T-helper 1 cell treated with Interleukin-12 subunit alpha and Interleukin-12 subunit beta and Interleukin-4 antibody, amounts not matched to agents 30 ng/mL and 1 ng/mL, for 36 hours (primary cell): ENCODE data around the gene BAG5. TPM values are rescaled to one million over a fixed set of nuclear protein-coding genes. Genes with fewer than 3 reads are reported as not detected.

Source experiments
- intact Hi-C: fragments of 100-400 bp; cut with micrococcal nuclease; formaldehyde crosslinking; loops from one replicate; pipeline ENCODE4 v1.15.1; 2024
- total RNA-seq: library from RNA; stranded (reverse); gene quantifications from 2 replicates; pipeline ENCODE4 v1.2.3, GENCODE V29; 2022

Gene BAG5
- total RNA-seq, 1 donor from 2014 or later: 29.0 TPM

DNA sequence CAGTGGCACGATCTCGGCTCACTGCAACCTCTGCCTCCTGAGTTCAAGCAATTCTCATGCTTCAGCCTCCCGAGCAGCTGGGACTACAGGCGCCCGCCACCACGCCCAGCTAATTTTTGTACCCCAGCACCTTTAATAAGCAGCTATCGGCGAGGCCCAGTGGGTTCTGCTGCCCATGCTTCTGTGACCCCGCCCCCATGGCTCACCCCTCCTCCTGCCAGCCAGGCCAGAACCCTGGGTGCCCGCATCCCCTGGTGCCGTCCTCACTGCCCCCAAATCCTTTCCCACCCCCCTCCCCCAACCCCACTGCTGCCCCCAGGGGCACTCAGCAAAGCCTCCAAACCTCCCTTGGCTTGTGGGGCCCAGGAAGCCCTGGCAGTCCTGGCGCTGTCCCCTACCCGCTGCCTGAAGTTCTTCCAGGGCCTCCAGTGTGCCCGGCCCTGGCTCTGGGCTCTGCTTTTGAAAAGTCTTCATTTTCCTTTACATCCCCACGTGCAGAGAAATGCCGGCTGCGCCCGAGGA, 14.5 kb downstream of the BAG5 start:
- intact Hi-C loops: loop anchor here (5.0 kb wide), 1 partner anchor 471 kb away; no protein-coding TSS in a partner anchor

DNA sequence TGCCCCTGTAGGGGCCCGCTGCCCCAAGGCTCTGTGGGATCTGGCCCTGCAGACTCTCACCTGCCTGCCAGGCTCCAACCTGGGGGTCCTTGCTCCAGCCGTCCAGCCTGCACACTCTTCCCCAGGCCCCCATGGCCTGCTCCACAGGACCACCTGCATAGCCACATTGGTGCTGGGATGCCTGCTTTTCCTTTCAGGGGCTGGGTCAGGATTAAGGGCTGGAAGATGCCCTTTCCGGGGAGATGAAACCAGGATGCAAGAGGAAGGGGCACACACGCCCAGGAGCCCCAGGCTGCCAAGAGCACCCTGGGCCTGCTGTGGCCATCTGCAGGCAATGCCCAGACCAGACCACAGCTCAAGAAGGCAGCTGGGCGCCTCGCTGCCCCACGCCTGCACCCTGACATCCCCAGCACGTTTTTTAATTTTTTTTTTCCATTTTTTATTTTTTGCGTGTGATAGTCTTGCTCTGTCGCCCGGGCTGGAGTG, 15.0 kb downstream of the BAG5 start:
- intact Hi-C loops: loop anchor here (5.0 kb wide), 1 partner anchor 470 kb away; no protein-coding TSS in a partner anchor

DNA sequence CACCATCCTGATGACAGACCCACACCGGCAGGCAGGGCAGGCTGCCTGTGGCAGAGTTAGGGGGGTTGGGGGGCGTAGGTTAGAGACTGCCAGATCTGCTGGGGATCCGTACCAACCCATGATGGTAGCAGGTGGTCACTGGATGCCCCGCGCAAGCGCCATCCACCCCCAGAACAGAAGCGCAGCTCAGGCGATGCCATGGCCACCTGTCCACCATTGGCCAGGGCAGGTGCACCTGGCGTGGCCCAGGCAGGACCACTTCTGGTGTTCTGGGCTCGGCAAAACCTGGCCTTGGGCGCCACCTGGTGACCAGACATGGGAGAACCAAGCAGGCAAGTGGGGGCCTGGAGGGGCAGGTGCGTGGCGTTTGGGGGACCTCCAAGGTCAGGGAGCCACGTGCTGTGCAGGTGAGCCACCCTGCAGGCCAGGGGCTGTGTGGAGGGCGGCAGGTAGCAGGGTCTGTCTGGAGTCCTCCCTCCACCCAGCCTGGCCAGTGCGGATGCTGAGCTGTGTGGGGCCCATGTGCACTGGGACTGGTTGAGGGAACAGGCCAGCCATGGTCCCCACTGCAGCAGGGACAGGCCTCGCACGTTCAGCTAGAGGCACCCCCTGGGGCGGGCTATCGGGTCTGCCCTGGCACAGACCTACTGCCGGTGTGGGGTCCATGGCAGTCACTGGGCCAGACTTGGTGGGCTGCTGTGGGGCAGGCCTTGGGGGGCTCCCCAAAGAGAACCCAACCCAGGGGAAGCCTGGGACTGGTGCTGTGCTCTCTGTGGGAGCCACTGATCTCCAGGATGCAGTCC, 15.6 kb downstream of the BAG5 start:
- intact Hi-C loops: loop anchor here (1.0 to 5.0 kb wide), 3 partner anchors 29 to 470 kb away; no protein-coding TSS in a partner anchor

DNA sequence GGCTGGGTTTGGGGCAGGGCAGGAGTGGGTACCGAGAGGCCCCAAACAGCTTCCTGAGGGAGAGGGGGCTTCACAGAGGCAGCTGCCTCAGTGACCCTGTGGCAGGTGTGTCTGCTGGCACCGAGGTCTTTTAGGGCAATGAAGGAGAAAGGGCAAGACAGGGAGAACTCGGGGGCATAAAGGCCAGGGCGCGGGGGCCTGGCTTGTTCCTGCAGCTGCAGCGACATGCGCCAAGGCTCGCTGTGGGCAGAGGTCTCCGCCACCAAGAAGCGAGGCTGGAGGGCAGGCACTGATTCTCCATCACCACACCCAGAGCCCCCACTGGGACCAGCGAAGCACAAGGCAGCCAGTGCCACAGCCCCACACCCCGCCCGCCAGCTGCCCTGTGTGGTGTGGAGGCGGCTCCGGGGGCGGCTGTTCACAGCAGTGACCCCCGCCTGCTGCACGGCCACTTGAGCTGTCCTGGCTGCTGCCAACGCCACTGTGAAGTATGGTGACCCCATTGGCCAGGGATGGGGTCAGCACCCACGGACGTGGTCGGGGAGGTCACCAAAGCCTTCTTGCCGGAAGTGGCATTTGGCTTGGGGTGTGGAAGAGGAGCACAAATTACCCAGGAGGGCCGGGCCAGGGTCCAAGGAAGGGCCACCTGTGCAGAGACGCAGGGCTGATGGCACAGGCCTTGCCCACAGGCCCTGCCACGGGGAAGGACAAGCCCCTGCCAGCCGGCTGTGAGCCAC, 16.4 kb downstream of the BAG5 start:
- intact Hi-C loops: loop anchor here (1.0 to 5.0 kb wide), 3 partner anchors 28 to 469 kb away; no protein-coding TSS in a partner anchor

DNA sequence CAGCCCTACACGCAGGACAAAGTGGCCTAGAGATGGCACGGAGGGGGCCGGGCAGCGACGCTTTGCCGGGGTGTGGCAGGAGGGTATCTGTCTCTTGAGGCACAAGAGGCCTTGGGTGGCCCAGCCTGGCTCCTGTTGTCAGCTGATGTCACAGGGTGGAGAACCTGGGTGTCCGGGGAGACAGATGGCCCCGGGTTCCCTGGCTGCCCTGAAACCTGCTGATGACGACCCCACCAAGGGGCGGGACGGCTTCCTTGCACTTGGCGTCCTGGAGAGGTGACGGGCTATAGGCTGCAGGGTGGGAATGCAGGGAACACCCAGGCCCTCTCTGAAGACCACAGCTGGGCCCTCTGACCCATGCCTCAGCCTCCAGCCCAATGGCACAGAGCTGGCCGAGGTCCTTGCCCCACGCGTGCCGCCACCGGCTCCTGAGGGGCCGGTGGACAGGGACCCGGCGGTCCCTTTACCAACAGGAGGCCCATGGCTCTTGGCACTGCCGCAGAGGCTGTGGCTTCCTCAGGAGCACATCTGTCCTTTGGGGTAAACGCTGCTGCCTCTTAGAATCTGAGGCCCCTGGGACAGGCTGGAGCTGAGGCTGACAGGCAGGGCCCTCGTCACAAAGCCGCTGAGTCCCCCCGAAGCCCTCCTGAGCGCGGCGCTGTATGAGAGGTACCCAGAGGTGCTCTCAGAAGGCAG, 17.1 kb downstream of the BAG5 start:
- intact Hi-C loops: loop anchor here (5.0 kb wide), 1 partner anchor 468 kb away; no protein-coding TSS in a partner anchor

DNA sequence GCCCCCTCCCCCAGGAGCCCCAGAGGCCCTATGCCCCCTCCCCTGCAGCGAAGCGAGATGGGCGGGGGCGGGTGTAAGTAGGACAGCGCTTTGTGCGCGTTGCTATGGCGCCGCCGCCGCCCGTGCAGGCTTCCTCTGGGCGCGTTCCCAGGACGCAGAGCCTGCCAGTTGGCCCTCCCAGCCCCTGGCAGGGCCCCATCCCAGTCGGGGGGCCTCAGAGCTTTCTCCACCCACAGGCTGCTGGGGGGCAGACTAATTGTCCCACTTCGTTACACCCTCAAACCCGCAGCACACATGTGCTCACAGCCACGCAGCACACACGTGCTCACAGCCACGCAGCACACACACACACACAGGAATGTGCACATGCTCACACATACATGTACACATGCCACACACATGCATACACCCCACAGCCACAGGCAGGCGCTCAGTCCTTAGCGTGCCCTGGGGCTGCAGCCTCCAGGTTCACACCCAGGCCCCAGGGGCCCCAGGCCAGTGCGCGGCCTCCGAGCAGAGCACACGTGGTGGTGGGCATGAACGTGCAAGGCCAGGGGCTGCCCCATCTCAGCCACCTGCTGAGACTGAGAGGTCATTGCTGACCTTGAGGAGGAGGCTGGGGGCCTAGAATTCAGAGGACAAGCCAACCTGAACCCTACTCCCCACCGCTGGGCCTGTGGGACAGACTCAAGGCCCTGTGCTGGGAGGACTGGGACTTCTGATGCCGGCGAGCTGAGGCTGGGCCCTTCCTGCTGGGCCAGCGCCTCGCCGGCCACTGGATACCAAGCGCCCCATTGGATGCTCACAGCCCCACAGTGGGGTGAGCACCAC, 17.9 kb downstream of the BAG5 start:
- intact Hi-C loops: loop anchor here (5.0 kb wide), 1 partner anchor 467 kb away; no protein-coding TSS in a partner anchor

DNA sequence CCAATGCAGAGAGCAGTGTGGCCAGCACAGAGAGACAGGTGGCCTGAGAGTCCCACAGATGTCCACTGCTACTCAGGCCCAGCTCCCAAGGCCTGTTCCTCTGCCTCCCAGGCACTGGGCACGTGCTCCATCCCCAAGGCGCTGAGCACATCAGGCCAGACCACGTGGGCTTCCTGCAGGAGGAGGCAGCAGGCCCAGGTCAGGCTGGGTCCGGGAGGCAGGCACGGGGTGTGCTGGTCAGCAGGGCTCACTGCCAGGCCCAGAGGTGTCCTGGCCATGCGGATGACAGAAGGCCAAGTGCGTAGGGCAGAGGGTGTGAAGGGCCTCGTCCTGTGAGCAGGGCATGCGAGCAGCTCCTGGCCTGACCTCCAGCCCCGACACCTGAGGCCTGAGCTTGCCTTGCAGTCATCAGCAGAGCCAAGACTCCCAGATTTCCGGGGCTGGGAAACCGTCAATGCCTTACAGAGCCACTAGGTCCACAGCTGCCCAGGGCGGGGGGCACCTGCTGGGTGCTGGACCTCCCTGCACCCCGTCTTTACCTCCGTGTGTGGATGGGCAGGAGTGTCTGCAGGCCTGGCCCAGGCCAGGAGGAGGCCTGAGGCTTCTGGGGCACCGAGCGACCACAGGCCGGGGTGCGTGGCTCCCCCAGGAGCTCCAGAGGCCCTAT, 18.6 kb downstream of the BAG5 start:
- intact Hi-C loops: no loop called here

DNA sequence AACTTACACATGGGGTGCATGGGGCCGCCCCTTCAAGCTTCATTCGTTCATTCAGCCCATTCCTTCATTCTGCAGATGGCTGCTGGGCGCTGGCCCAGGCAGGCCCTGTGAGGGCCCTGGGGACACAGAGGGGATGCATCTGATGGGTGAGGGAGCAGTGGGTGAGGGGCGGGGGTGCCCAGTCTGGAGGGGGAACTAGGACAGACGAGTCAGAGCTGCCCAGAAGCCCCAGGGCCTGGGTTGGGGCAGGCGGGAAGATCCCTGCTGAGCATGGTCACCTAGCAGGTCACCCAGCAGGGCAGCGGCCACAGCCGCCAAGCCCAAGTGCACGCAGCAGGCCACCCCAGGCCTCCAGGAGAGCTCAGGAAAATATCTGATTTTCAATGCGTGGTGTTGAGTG, 19.3 kb downstream of the BAG5 start:
- intact Hi-C loops: no loop called here

DNA sequence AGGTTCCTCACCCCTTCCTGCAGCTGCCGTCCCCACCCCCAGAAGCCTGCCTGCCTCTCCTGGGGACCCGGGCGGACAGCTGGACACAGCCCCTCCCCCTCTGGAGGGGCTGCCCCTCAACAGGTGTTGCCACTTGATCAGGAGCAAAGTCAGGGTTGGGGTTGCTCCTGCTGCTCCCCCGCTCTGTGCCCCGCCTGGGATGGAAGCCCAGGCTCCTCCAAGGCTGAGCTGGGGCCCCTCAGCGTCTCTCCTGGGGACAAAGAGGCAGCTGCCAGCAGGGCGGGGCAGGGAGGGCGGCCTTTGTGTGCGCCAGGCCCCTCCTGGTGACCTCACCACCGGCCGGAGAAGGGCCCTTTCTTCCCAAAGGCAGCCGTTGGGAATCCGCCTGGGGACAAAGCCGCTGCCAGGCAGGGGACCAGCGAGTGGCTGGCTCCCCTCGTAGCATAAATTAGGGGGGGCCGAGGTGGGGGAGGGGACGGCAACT, 19.8 kb downstream of the BAG5 start:
- intact Hi-C loops: no loop called here

DNA sequence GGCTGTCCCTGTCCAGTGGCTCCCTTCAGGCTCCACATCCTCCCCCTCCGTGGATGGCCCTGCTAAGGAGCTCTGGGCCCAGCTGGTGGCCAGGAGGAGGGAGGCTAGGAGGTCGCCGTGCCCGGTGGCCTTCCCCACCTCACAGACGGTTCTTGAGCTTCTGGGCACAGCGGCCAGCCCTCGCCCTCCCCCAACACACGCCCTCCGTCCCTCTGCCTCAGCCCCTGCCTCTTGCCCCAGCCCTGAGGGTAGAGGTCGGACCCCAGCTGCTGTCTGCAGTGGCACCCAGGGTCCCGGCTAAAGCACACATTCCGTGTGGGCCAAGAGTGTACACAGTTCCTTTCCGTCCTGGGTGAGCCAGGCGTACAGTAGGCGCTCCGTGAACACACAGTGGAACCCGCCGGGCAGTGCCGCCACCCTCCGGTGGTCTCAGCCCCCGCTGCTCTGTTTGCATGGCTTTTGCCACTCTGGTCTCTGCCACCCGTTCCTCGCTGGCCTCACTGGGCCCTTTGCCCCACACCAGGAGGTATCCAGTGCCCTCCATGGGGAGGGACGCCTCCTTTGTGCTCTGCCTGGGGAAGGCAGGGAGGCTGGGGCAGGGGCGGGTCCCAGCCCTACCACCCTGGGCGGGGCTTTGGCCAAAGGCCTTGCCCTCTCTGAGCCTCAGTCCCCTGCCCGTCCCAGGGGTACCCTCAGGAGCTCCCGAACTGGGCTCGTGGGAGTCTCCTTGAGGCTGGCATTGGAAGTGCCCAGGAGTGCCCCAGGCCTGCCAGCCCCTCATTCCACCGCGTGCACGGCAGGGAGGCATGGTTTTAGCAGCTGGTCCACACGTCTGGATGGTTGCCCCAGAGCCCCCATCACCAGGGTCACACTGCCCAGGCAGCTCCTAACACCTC, 20.5 kb downstream of the BAG5 start:
- intact Hi-C loops: no loop called here

DNA sequence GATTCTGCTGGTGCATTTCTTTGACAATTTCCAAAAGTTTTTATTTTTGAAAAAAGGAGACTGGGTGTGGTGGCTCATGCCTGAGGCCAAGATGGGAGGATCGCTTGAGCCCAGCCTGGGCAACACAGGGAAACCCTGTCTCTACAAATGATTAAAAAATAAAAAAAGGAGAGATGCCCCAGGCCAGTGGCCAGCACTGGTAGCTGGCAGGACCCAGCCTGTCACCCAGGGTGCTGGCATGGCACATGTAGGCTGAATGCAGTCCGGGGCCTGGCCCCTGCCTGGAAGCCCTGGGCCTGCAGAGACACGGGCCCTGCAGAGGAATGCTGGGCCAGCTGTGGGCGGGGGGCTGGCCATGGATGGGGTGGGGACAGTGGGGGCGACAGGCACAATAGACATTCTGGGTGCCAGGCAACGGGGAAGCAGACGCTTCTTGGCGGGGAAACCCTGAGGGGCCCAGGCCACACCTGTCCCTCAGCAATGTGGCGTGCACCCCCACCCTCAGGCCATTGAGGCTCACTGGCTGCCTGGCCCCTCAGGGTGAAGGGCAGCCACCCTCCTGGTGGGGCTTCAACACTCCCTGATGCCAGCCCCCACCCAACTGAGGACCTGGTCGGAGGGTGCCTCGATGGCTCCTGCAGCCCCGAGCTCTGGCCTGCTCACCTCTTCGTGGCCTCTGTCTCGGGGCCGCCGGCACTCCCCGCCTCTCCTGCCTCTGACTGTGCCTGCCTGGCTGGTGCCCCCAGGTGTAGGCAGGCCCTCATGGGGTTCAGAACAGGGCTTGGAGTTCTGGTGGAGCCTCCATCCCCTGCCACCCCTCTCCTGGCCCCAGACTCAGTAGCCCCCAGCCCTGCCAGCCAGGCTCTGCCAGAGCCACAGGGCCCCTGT, 21.4 kb downstream of the BAG5 start:
- intact Hi-C loops: no loop called here

DNA sequence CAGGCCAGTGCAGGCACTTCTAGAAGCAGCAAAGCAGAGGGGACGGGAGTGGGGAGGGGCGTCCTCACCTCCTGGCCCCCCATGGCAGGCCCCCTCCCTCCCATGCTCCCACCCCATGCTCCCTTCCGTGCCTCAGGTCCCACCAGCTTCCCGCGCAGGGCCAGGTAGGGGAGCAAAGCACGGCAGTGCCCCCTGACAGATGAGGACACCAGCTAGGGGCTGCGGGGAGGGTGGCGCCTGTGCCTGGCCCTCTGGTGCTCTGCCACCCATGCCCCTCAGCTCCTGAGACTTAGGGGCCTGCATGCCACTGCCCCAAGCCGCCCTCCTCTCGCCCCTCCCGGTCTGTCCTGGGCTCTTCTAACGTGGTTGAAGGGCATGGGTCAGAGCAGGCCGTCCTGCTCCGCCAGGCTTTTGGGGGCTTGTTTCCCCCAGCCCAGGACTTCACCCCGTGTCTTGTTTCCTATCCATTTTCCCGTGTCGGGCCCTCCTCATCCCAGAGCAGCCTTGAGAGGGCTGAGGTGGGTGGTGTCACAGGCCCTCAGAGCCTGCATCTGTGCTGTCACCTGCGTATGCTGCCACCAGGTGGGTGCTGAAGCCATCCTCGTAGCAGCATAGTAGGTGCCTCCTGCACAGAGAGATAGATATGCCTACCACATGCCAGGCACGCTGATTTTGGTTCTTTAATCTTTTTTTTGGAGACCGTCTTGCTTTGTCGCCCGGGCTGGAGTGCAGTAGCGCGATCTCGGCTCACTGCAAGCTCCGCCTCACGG, 23.2 kb downstream of the BAG5 start:
- intact Hi-C loops: no loop called here

DNA sequence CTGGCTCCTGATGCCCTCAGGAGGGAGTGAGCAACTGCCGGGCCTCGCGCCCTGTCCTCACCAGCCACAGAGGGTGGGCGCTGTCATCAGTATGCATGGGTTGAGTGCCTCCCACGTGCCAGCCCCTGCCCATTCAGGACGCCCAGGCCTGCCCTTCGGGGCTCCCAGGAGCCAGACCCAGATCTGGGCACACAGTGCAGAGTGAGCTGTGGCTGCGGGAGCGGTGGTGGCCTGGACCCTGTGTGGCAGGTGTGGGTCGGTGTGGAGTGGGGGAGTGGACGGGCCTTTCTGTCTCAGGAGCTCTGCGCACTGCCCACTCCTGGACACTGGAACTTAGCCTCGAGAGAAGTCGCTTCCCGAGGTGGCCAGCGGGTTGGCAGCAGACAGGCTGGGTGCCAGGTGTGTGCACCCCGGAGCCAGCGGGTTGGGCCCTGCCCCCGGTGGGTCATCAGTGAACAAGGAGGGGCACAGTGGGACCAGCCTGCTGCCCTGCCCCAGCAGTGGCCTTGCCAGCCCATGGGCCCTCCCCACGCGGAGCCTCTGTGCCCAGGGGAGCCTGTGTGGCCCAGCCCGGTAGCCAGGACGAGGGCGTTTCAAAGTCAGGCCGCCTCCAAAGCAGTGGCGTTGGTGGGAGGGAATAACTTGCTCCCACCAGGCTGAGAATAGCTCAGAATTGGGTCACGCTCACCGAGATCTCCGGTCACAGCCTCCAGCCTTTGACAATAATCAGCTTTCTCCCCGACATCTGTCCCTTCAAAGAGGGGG, 24.0 kb downstream of the BAG5 start:
- intact Hi-C loops: no loop called here

DNA sequence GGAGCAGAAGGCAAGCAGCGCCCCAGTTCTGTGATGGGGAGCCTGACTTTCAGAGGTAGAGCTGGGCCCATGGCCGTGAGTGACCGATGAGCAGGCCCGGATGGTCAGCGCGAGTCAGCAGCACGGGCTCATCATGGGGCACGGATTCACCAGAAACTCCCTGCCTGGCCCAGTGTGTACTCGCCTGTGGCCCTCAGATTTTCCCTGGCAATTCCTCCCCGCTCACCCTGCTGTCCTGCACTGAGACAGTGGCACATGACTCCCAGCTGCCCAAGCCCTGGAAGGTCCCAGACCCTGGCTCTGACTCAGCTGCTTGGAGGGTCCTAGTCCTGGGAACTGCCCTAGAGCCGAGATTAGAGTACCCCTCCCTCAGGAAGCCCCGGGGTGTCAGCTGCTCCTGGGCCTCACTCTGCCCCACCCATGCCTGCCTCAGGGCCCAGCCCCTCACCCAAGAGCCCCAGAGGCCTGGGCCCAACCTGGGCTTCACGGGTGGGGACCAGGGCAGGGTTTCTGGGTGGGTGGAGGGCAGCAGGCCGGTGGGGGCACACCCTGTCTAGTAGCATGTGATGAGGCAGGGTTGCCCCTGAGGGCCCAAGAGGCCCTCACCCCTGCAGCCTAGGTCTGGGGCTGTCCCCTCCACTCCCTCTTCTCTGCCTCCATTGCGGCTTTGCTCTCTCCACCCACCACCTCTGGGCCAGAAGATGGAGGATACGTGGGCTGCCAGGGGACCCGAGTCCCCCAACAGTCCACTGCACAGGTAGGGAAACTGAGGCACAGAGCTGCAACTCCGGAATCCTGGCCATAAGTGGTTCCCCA, 25.1 kb downstream of the BAG5 start:
- intact Hi-C loops: no loop called here

DNA sequence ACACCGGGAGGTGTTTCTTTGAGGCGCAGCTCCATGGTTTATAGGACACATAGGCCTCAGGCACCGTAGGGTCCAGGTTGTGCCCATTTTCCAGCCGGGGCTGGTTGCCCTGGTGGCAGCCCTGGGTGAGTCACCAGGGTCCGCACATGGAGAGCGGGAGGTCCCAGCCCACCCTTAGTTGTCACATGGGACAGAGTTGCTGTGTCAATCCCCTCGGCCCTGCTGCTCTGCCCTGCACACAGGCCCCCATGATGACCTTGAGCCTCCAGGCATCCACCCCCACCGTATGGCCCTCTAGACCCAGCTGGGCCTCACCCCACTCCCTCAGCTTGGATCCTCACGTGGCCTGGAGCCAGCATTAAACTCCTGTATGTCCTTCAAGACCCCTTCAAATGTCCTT, 25.8 kb downstream of the BAG5 start:
- intact Hi-C loops: no loop called here
